Urinary bladder (tissue), 4 donors: ENCODE measurements around the gene ALKBH7. TPM values are rescaled to one million over a fixed set of nuclear protein-coding genes. Genes with fewer than 3 reads are reported as not detected.
"Not testable (repeated sequence)": the region's sequence is repeated elsewhere in the genome, so short reads cannot be mapped to it uniquely, and the experiment has no call there.

Experiments used
- DNase-seq: peaks from one replicate; pipeline ENCODE4 v3.0.0-alpha.2; 2015; ENCODE audit errors: extremely low spot score
- H3K27ac ChIP-seq: one replicate; pipeline ENCODE4 v1.5.1; 2013; ENCODE audit warnings: low read depth, mild to moderate bottlenecking, moderate library complexity
- H3K36me3 ChIP-seq: one replicate; pipeline ENCODE4 v1.6.1; 2013; ENCODE audit warnings: mild to moderate bottlenecking, moderate library complexity; ENCODE audit not compliant: insufficient read depth
- H3K4me1 ChIP-seq: one replicate; pipeline ENCODE4 v1.6.1; 2013; ENCODE audit warnings: mild to moderate bottlenecking, moderate library complexity; ENCODE audit not compliant: insufficient read depth
- H3K4me3 ChIP-seq: one replicate; pipeline ENCODE4 v1.5.1; 2013; ENCODE audit warnings: low read depth, low read length
- WGBS: extraction: QIAGEN DNeasy Blood & Tissue Kit; methylation state at CpG from one replicate; pipeline ENCODE4 v1.1.7; 2013; 5-methylcytosine and 5-hydroxymethylcytosine counted together
- polyA plus RNA-seq: library from polyadenylated mRNA; stranded (reverse); fragments of 200-250 nt; gene quantifications from one replicate; pipeline ENCODE4 v1.2.3, GENCODE V29; 2013
- total RNA-seq: library from RNA; depleted of rRNA; stranded (reverse); fragments of >200 nt; gene quantifications from one replicate; pipeline ENCODE4 v1.2.3, GENCODE V29; 2014
- donor health status: healthy with polysubstance abuse.
- donor health status: healthy.

ALKBH7 gene
- total RNA-seq (38.4 TPM), polyA plus RNA-seq (77.4 TPM)

GRCh38 chr19:6372594-6373095 lies at the start of gene ALKBH7:
TSS of gene ALKBH7 (plus strand) at chr19:6372794. CDS start at chr19:6372821, 27 bp downstream.
- H3K36me3 ChIP-seq: no peaks in the 10 kb centered on the region
- peak; percentile 99 for DNase-seq
- WGBS: under 1% methylated on average over 47 of the region's 47 CpGs
- H3K4me1 ChIP-seq: no peaks in the 10 kb centered on the region
- peak within 1 kb of the TSS; percentile 55 for H3K4me3 ChIP-seq
- peak within 1 kb of the TSS; percentile 93 for H3K27ac ChIP-seq

GRCh38 chr19:6324757-6325156 lies 47.8 kb upstream of the ALKBH7 start:
- Histone ChIP-seq H3K4me3 (no peak overlapping the region), H3K27ac (no peak overlapping the region), H3K4me1 (no peaks in the 10 kb centered on the region), H3K36me3 (no peaks in the 10 kb centered on the region)
- 64% methylated on average over 4 of the region's 4 CpGs for WGBS
- no peak for DNase-seq

- no peak for DNase-seq
- no peak overlapping the region for H3K4me3 ChIP-seq
- no peaks in the 10 kb centered on the region for H3K36me3 ChIP-seq
- H3K4me1 ChIP-seq: no peaks in the 10 kb centered on the region
- no peak overlapping the region for H3K27ac ChIP-seq
- WGBS: 72% methylated on average over 4 of the region's 4 CpGs
Measured at GRCh38 chr19:6325614-6326013, 47.0 kb upstream of the ALKBH7 start.

- WGBS: 81% methylated on average over 5 of the region's 5 CpGs
- no peak for DNase-seq
Measured at GRCh38 chr19:6326815-6327214, 45.8 kb upstream of the ALKBH7 start.

GRCh38 chr19:6333439-6333838 lies 39.2 kb upstream of the ALKBH7 start, which contains the start of gene ACER1:
TSS of gene ACER1 (minus strand) at chr19:6333612. CDS start at chr19:6333551, 61 bp downstream.
- no peaks in the 10 kb centered on the region for H3K4me1 ChIP-seq
- DNase-seq: no peak
- H3K27ac ChIP-seq: no peak within 1 kb of the TSS
- no peaks in the 10 kb centered on the region for H3K36me3 ChIP-seq
- H3K4me3 ChIP-seq: no peak within 1 kb of the TSS
- 74% methylated on average over 17 of the region's 17 CpGs for WGBS

More at GRCh38 chr19:6326815-6327214, 45.8 kb upstream of the ALKBH7 start:
- Histone ChIP-seq H3K27ac (no peak overlapping the region), H3K36me3 (no peaks in the 10 kb centered on the region), H3K4me3 (no peak overlapping the region), H3K4me1 (no peaks in the 10 kb centered on the region)

GRCh38 chr19:6334490-6335285 lies 37.9 kb upstream of the ALKBH7 start:
- WGBS: 92% methylated on average over 6 of the region's 6 CpGs
- Histone ChIP-seq H3K4me3 (no peak overlapping the region), H3K27ac (no peak overlapping the region), H3K36me3 (no peaks in the 10 kb centered on the region), H3K4me1 (no peaks in the 10 kb centered on the region)
- DNase-seq: no peak

GRCh38 chr19:6340493-6341201 lies 31.9 kb upstream of the ALKBH7 start:
- DNase-seq: no peak
- H3K4me3 ChIP-seq: no peak overlapping the region
- peaks cover 1% of the 10 kb centered on the region for H3K36me3 ChIP-seq
- WGBS: 61% methylated on average over 14 of the region's 14 CpGs
- H3K27ac ChIP-seq: no peak overlapping the region
- H3K4me1 ChIP-seq: no peaks in the 10 kb centered on the region

GRCh38 chr19:6343462-6343861 lies 29.1 kb upstream of the ALKBH7 start:
- DNase-seq: no peak
- 92% methylated on average over 1 of the region's 1 CpG for WGBS
- H3K36me3 ChIP-seq: peaks cover 1% of the 10 kb centered on the region
- H3K4me1 ChIP-seq: no peaks in the 10 kb centered on the region
- H3K27ac ChIP-seq: no peak overlapping the region
- H3K4me3 ChIP-seq: no peak overlapping the region

- not testable (repeated sequence) for DNase-seq, H3K27ac ChIP-seq, H3K4me3 ChIP-seq, H3K36me3 ChIP-seq, H3K4me1 ChIP-seq
- 76% methylated on average over 2 of the region's 2 CpGs for WGBS
Measured at GRCh38 chr19:6349271-6349670, 23.3 kb upstream of the ALKBH7 start.

GRCh38 chr19:6350688-6351087 lies 21.9 kb upstream of the ALKBH7 start:
- DNase-seq: no peak
- WGBS: 81% methylated on average over 2 of the region's 2 CpGs
- H3K27ac ChIP-seq: no peak overlapping the region
- no peak overlapping the region for H3K4me3 ChIP-seq
- no peaks in the 10 kb centered on the region for H3K4me1 ChIP-seq
- H3K36me3 ChIP-seq: no peaks in the 10 kb centered on the region

GRCh38 chr19:6352381-6353165 lies 20.0 kb upstream of the ALKBH7 start:
- Histone ChIP-seq H3K4me1 (no peaks in the 10 kb centered on the region), H3K4me3 (no peak overlapping the region), H3K27ac (no peak overlapping the region), H3K36me3 (no peaks in the 10 kb centered on the region)
- WGBS: 90% methylated on average over 2 of the region's 2 CpGs
- no peak for DNase-seq

GRCh38 chr19:6354098-6354674 lies 18.4 kb upstream of the ALKBH7 start:
- no peak for DNase-seq
- H3K27ac ChIP-seq: no peak overlapping the region
- H3K36me3 ChIP-seq: no peaks in the 10 kb centered on the region
- no peak overlapping the region for H3K4me3 ChIP-seq
- 65% methylated on average over 4 of the region's 4 CpGs for WGBS
- no peaks in the 10 kb centered on the region for H3K4me1 ChIP-seq
